Hematopoietic multipotent progenitor cell treated with erythropoietin and hydrocortisone succinate and interleukin-3 and kit ligand, for 17 days (in vitro differentiated cells): Measurements from ENCODE around the gene PPP1R16B.

Experiments
- DNase-seq: peaks from one replicate; pipeline ENCODE4 v3.0.0-alpha.2; 2015; ENCODE audit warnings: low spot score

PPP1R16B gene

DNA sequence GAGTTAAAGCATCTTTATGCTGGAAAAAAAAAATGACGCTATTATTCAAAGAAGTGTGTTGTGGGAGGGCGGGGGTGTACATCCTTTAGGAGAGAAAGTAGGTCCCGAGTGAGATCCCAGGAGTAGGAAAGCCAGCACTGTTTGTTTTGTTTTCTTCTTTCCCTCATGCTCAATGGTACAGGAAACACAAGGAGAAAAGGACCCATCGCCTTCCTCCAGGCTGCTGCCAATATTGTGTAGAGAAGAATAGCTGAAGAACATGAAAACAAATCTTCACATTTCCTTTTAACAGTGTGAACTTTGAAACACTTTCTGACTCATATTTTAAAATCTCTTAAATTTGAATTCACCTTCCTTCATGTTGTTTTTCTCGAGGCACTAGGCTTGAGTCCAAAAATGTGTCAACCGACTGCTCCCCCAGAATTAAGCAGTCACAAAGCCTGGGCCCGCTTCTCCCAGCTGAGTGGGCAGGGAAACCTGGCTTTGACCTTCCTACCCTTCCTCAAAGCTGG, 22.3 kb downstream of the PPP1R16B start:
- DNase-seq: no peak

DNA sequence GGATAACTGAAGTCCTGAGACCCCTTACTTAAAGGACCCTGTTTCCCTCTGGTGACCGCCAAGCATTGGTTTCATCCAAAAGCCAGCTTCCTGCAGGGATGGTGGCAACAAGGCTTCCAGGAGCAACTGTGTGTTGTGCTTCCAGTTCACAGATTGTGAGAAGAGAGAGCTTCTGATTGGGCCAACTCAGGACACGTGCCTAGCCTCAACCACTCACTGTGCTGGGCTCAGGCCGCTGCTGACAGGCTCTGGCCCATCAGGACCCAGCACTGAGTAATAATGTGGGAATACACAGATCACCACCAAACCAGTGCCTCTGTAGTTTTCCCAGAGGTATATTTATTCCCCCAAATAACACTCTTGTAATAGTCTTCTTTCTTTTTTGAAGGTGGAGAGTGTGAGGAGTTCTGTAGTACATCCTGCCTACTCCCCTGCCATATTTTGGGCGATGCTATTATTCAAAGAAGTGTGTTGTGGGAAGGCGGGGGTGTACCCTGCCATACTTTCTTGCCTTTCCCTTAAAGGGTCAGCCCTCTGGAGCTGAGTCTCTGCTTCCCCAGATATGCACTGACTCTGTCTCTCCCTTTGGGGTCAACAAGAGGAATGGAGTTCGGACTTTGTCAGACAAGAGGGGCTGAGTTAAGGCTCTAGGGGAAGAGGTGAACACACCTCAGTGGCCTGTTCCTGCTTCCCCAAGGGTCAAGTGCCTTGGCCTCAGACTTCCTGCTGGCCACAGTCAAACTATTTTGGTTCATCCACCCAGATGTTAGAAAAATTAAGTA, 23.2 kb downstream of the PPP1R16B start:
- DNase-seq: no peak

GRCh38 chr20:38829296-38829875, 23.9 kb downstream of the PPP1R16B start:
- no peak for DNase-seq

GRCh38 chr20:38830356-38830755, 24.9 kb downstream of the PPP1R16B start:
- no peak for DNase-seq

- DNase-seq: no peak
Measured at GRCh38 chr20:38831049-38831691, 25.7 kb downstream of the PPP1R16B start.

DNA sequence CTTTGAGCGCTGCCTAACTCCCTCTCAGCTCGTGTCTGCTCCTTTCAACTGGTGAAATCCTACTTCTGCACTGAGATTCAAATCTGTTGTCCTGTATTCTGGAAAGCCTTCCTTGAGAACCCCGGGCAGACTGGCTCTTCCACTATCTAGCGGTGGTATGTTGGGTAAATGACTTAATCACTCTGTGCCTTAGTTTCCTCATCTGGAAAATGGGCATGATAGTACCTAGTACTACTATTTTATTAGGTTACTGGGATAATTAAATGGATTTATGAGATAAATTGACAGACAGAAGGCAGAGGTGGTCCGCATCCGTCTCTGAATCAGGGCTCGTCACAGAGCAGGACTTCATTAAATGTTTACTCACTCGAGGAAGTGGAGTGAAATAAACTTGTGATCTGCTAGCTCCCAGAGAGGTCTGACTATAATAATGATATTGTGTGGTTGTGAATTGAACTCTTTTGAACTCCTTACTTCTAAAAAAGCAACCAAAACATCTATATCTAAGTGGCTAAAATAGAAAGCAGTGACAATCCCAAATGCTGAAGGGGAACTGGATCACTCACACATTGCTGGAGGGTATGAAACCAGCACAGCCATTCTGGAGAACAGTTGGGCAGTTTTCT, 26.6 kb downstream of the PPP1R16B start:
- no peak for DNase-seq

DNA sequence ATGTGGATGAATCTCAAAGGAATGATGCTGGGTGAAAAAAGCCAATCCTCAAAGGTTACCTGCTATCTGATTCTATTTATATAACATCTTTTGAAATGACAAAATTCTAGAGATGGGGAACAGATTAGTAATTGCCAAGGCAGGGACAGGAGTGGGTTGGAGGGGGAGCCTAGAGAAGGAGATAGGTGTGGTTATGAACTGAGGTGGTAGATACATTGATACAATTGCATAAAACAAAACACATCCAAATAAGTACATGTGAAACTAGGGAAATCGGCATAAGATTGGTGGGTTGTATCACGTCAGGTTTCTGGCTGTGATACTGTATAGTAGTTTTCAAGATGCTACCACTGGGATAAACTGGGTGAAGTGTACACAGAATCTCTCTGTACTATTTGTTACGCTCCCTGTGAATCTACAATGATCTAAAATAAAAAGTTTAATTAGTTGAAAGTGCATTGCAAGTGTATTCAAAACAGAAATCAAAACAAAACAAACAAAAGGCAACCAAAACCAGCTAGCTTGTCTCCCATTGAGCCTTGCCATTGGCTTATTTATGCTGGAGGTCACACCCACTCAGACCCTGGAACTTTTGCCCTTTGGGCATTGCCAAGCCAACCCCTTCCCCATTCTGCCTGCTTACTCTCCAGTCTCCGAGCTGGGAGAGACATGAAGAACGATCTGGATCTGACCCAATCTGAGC, 27.8 kb downstream of the PPP1R16B start:
- no peak for DNase-seq

- no peak for DNase-seq
Measured at GRCh38 chr20:38833857-38834164, 28.3 kb downstream of the PPP1R16B start.

DNA sequence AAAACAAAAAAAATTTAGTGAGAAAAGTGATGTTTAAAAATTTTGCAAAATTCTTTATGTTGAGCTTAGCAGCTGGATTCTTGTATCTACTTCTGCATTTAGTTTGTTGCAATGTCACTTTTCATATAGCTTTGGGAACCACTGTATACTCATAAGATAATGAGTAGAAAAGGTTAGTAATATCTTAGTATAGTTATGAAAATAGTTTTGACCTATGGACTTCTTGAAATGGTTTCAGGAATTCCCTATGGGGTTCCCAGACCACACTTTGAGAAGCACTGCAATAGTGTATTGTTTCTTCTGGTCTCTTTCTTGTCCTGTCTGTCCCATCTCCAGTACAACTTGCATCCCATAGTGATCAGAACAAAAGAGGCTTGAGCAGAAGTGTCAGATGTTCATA, 29.4 kb downstream of the PPP1R16B start:
- no peak for DNase-seq

- no peak for DNase-seq
Measured at GRCh38 chr20:38835792-38836191, 30.3 kb downstream of the PPP1R16B start.

DNA sequence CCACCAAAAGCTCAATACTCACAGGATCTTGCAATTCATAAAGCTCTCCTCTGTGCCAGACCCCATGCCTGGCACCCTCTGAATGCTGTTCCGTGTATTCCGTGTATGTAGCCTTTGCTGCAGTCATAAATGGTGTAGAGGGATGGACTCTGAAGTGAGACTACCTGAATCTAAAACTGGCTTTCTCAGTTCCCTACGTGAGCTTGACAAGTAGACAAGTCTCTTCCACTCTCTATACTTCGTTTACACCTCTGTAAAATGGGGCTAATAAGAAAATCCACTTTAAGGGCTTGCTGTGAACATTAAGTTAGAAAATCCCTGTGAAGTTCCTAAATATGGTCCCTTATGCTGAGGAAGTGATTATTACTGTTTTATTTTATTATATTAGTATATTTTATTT, 31.5 kb downstream of the PPP1R16B start:
- DNase-seq: no peak

- DNase-seq: no peak
Measured at GRCh38 chr20:38838326-38838725, 32.8 kb downstream of the PPP1R16B start.

DNA sequence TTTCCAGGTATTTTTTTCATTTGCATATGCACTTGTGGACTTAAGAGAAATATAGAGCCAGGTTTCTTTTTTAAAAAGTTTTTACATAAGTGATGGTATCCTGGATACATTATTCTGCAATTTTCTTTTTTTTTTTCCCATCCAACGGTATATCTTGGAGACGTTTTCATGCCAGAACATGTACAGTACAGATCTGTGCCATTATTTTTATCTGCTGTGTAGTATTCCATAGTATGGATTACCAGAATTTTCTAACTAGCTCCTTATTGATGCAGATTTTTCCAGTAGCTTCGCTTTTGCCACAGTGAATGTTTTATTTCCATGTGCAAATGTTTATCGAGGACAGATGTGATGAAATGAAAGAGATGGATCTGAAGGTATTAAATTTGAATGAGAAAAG, 34.1 kb downstream of the PPP1R16B start:
- DNase-seq: no peak

- no peak for DNase-seq
Measured at GRCh38 chr20:38840053-38840893, 34.8 kb downstream of the PPP1R16B start.

GRCh38 chr20:38840894-38841470, 35.5 kb downstream of the PPP1R16B start:
- no peak for DNase-seq

GRCh38 chr20:38841570-38841969, 36.1 kb downstream of the PPP1R16B start:
- DNase-seq: no peak

- no peak for DNase-seq
Measured at GRCh38 chr20:38842026-38842425, 36.5 kb downstream of the PPP1R16B start.

- no peak for DNase-seq
Measured at GRCh38 chr20:38842558-38842981, 37.1 kb downstream of the PPP1R16B start.

- DNase-seq: no peak
Measured at GRCh38 chr20:38843346-38843745, 37.8 kb downstream of the PPP1R16B start.

DNA sequence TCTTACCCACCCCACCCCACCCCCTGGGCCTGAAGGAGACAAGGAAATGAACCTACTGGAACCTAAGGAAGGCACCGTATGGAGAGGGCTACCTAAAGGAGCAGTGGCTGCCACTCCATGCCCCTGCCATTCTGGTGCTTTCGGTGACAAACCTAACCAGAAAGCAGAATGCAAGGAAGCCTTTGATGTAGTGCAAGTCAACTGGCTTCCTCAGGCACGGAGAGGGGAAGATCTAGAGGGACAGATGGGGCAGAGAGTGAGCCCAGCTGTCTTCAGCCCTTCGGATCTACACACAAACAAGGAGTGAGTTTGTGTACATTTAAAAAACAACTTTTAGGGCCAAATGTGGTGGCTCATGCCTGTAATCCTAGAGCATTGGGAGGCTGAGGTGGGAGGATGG, 39.5 kb downstream of the PPP1R16B start:
- no peak for DNase-seq

DNA sequence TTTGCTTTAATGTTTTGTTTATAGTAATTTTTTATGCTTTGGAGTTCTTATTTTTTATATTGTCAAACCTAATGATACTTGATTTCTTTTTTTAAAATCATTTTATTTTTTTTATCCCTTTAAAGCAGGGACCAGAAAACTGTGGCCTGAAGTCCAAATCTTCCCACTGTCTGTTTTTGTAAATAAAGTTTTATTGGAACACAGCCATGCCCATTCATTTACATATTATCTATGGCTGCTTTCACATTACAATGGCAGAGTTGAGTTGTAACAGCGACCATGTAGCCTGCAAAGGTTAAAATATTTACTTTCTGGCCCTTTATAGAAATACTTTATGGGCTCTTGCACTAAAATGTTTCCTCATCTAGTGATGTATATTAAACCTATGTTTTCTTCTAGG, 42.3 kb downstream of the PPP1R16B start:
- DNase-seq: no peak
